K562 (cell line): ENCODE measurements around the gene MAMDC4. TPM values are rescaled to one million over a fixed set of nuclear protein-coding genes. Genes with fewer than 3 reads are reported as not detected.

Experiments used
- ATAC-seq: fragments of 200-7000 bp; cut with Tn5 transposase; 3 replicates; pipeline ENCODE4 v1.9.1; 2020; ENCODE audit warnings: moderate library complexity
- BruUV-seq: library from RNA; stranded (reverse); fragments of 400-500 nt; replicated peaks from 2 replicates; lab custom pipeline; 2021; lab: Mats Ljungman, UMichigan
- CTCF ChIA-PET: fragments of 300-600 bp; formaldehyde crosslinking; extraction: SDS; loops from one replicate; lab custom pipeline; 2021; ENCODE audit warnings: low intra/inter-chr PET ratio; lab: Yijun Ruan, JAX
- POLR2A ChIA-PET: fragments of 300-600, 350-650 bp; sonication (Branson Sonifier 250); formaldehyde crosslinking; extraction: SDS; loops from one replicate; lab custom pipeline; 2021; ENCODE audit warnings: antibody characterized with exemption, inconsistent platforms; lab: Yijun Ruan, JAX
- DNase-seq, 4 experiments: peaks; one replicate each; pipeline versions ENCODE4 v3.0.0 to v3.0.0-alpha.2; 2011 to 2018; ENCODE audit warnings: low spot score in 3 of 4, mixed read lengths in 3 of 4; ENCODE audit errors: extremely low read depth in 1 of 4
- FAIRE-seq: peaks from 2 replicates; lab custom pipeline; 2011; peaks lifted over from hg19 to GRCh38; lab: Jason Lieb, UNC
- H2AFZ ChIP-seq: 2 replicates; pipeline ENCODE4 v1.6.0; 2011; ENCODE audit warnings: low read depth, low read length, control low read depth, inconsistent platforms
- H3K27ac ChIP-seq: fragments of 200-600 bp; 3 replicates; pipeline ENCODE4 v1.8.0; 2011; ENCODE audit warnings: low read depth, mild to moderate bottlenecking, control low read depth, inconsistent platforms, low read length, moderate library complexity, mixed read lengths; ENCODE audit errors: extremely low read depth
- H3K27me3 ChIP-seq, 2 experiments: fragments of 300-600 bp in 1 of 2; 2 replicates in 1 of 2; 3 replicates in 1 of 2; pipeline versions ENCODE4 v1.6.0 to v1.8.0; 2011; ENCODE audit warnings: inconsistent platforms in 2 of 2, low read length in 2 of 2, mild to moderate bottlenecking in 1 of 2, mixed read lengths in 1 of 2, moderate library complexity in 1 of 2; ENCODE audit not compliant: control insufficient read depth in 2 of 2, insufficient read depth in 2 of 2
- H3K36me3 ChIP-seq: fragments of 300-600 bp; 3 replicates; pipeline ENCODE4 v1.8.0; 2011; ENCODE audit warnings: mild to moderate bottlenecking, low read length, inconsistent platforms; ENCODE audit not compliant: control insufficient read depth, insufficient read depth
- H3K4me1 ChIP-seq, 2 experiments: fragments of 200-600 bp in 1 of 2; replicated peaks in 1 of 2; 2 replicates in 1 of 2; 3 replicates in 1 of 2; pipeline versions ENCODE4 v1.5.1 to v1.8.0; 2011; ENCODE audit warnings: inconsistent platforms in 2 of 2, low read length in 2 of 2, mild to moderate bottlenecking in 1 of 2, mixed read lengths in 1 of 2, moderate library complexity in 1 of 2; ENCODE audit not compliant: control insufficient read depth in 2 of 2, insufficient read depth in 2 of 2
- H3K4me2 ChIP-seq: 2 replicates; pipeline ENCODE4 v1.6.1; 2011; ENCODE audit warnings: low read length, control low read depth, inconsistent platforms, mixed read lengths; ENCODE audit not compliant: insufficient read depth
- H3K4me3 ChIP-seq: fragments of 200-600 bp; sonication (generic), shearing (Covaris generic); 2 replicates; pipeline ENCODE4 v1.5.1; 2016; ENCODE audit warnings: control low read depth, inconsistent platforms
- H3K79me2 ChIP-seq: fragments of 200-600 bp; 3 replicates; pipeline ENCODE4 v1.8.0; 2011; ENCODE audit warnings: low read length, inconsistent platforms; ENCODE audit not compliant: control insufficient read depth, insufficient read depth
- H3K9ac ChIP-seq, 2 experiments: 2 replicates each; pipeline versions ENCODE4 v1.6.0 to v1.6.1; 2011; ENCODE audit warnings: low read depth in 2 of 2, low read length in 2 of 2, control low read depth in 1 of 2, inconsistent platforms in 1 of 2, mild to moderate bottlenecking in 1 of 2, mixed read lengths in 1 of 2; ENCODE audit not compliant: insufficient read depth in 1 of 2
- H3K9me1 ChIP-seq: one replicate; pipeline ENCODE4 v1.6.0; 2011; ENCODE audit warnings: inconsistent platforms, mild to moderate bottlenecking, low read length, moderate library complexity; ENCODE audit not compliant: control insufficient read depth, insufficient read depth
- H3K9me3 ChIP-seq: replicated peaks from 2 replicates; pipeline ENCODE4 v1.5.1; 2011; ENCODE audit warnings: low read depth, low read length, inconsistent platforms; ENCODE audit not compliant: control insufficient read depth, insufficient read depth
- H4K20me1 ChIP-seq: replicated peaks from 2 replicates; pipeline ENCODE4 v1.6.1; 2011; ENCODE audit warnings: low read length, inconsistent platforms, mixed read lengths; ENCODE audit not compliant: control insufficient read depth, insufficient read depth
- ARNT ChIP-seq, 2 experiments: fragments of 450-650 bp; IDR thresholded peaks; 2 replicates each; pipeline ENCODE4 v1.6.1; 2016; ENCODE audit warnings: mild to moderate bottlenecking in 1 of 2
- ATF1 ChIP-seq, 2 experiments: fragments of 450-650 bp in 1 of 2; IDR thresholded peaks; 2 replicates each; pipeline ENCODE4 v1.6.1; 2016; ENCODE audit warnings: missing compliant biosample characterization in 1 of 2, missing genetic modification characterization in 1 of 2
- BCOR ChIP-seq: fragments of 450-650 bp; IDR thresholded peaks from 2 replicates; pipeline ENCODE4 v1.6.1; 2016
- EHMT2 ChIP-seq: fragments of 450-650 bp; IDR thresholded peaks from 2 replicates; pipeline ENCODE4 v1.6.1; 2018; ENCODE audit warnings: antibody characterized with exemption
- EWSR1 ChIP-seq: fragments of 450-650 bp; IDR thresholded peaks from 2 replicates; pipeline ENCODE4 v1.6.1; 2018; ENCODE audit warnings: borderline replicate concordance, mild to moderate bottlenecking, low read depth, moderate library complexity; ENCODE audit not compliant: partially characterized antibody
- POLR2G ChIP-seq: fragments of 200-400 bp; formaldehyde crosslinking; IDR thresholded peaks from 2 replicates; pipeline ENCODE4 v1.6.1; 2017; ENCODE audit warnings: low read depth, mild to moderate bottlenecking, antibody characterized with exemption, low read length, moderate library complexity
- RFX5 ChIP-seq: IDR thresholded peaks from 2 replicates; pipeline ENCODE4 v1.6.1; 2011; ENCODE audit warnings: low read depth, mild to moderate bottlenecking, improper control_type of control experiment, low read length
- SMARCB1 ChIP-seq: IDR thresholded peaks from 2 replicates; pipeline ENCODE4 v1.6.1; 2011; ENCODE audit warnings: improper control_type of control experiment, low read depth; ENCODE audit not compliant: insufficient read length
- TRIM24 ChIP-seq, 2 experiments: fragments of 450-650 bp; IDR thresholded peaks; 2 replicates each; pipeline ENCODE4 v1.6.1; 2016
- ZBTB43 ChIP-seq: sonication (generic); formaldehyde crosslinking; IDR thresholded peaks from 2 replicates; pipeline ENCODE4 v1.8.0; 2023; ENCODE audit warnings: mild to moderate bottlenecking, missing genetic modification reagents
- ZNF586 ChIP-seq: fragments of 450-650 bp; formaldehyde crosslinking; conservative IDR thresholded peaks from 2 replicates; pipeline ENCODE4 v1.4.0; 2020; ENCODE audit warnings: mild to moderate bottlenecking, moderate library complexity
- WGBS: fragments of 100-300 bp; shearing (Covaris generic); methylation state at CpG from one replicate; pipeline ENCODE4 v1.1.6; 2016; ENCODE audit warnings: low coverage, mixed read lengths; ENCODE audit not compliant: insufficient coverage; ENCODE audit errors: missing lambda C conversion rate; 5-methylcytosine and 5-hydroxymethylcytosine counted together
- in situ Hi-C: fragments of 300-500 bp; cut with MboI; formaldehyde crosslinking; loops from 4 replicates; pipeline ENCODE4 v1.15.0; 2018; ENCODE audit warnings: inconsistent platforms, mixed read lengths
- intact Hi-C: fragments of 100-400 bp; cut with micrococcal nuclease; formaldehyde crosslinking; loops from 2 replicates; pipeline ENCODE4 v1.14.2; 2022
- polyA plus RNA-seq, 8 experiments: library from polyadenylated mRNA; depleted of rRNA in 4 of 8; stranded (reverse) in 5 of 8; unstranded in 3 of 8; fragments of >200 nt; fragmentation: Nextera tagmentation in 2 of 8; fragmentation: Illumina TruSeq in 1 of 8; extraction: Ambion mirVana in 2 of 8; extraction: Trizol in 1 of 8; gene quantifications; 2 replicates each; pipeline versions ENCODE4 v1.2.1 to v1.2.3, GENCODE V29; 2011 to 2014; ENCODE audit warnings: inconsistent platforms in 1 of 8, missing spikeins in 1 of 8
- total RNA-seq, 7 experiments: library from RNA; depleted of rRNA in 6 of 7; stranded (reverse); fragments of >200 nt in 6 of 7; fragmentation: Illumina TruSeq in 2 of 7; extraction: Trizol in 2 of 7; gene quantifications; 2 replicates each; pipeline versions ENCODE4 v1.2.1 to v1.2.3, GENCODE V29; 2011 to 2021; ENCODE audit warnings: low replicate concordance in 1 of 7
- TF ChIP-seq, protein P1 (sequence below): sonication (generic); formaldehyde crosslinking; IDR thresholded peaks from 2 replicates; pipeline ENCODE4 v1.8.1; 2023; ENCODE audit warnings: mild to moderate bottlenecking, missing genetic modification reagents

The MAMDC4 gene
- total and polyA plus RNA-seq, 9 of the 15 experiments (the other 6 are each of a cell fraction or from before 2014, with no cell fraction given), result 0.03 to 10.8 (median 1.5) TPM

DNA sequence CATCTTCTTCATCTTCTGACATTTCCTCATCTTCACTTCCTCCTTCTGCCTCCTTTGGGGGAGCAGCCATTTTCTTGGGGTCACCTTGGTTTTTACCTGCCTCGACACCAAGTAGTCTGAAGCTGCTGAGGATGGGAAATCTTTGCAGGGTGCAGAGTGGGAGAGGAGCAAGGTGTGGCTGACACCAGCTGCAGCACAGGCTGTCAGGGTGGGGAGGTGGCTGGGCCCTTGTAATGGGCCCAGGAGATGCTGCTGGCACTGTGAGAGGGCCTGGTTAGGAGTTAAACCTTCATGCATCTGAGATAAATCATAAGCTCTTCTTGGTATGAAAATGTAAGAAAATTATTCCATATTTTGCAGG, 36.7 kb upstream of the MAMDC4 start:
- FAIRE-seq (no peak), DNase-seq (no peak), ATAC-seq (no peak)
- Histone ChIP-seq H3K9me3 (no peaks in the 10 kb centered on the region), H3K4me1 (peaks cover 0 to 9% of the 10 kb centered on the region in 2 experiments; a peak in 2 of 5 replicates), H3K4me2 (no peak overlapping the region), H4K20me1 (no peaks in the 10 kb centered on the region; the same call in 1 of the 2 replicates), H3K9ac (no peak overlapping the region), H3K27ac (no peak overlapping the region), H3K79me2 (peaks cover 92% of the 10 kb centered on the region), H3K27me3 (no peaks in the 10 kb centered on the region), H3K36me3 (peaks cover 80% of the 10 kb centered on the region), H3K4me3 (no peak overlapping the region), H2AFZ (no peak overlapping the region), H3K9me1 (no peaks in the 10 kb centered on the region)
- WGBS, result 0% methylated on average over 1 of the region's 1 CpG
- intact Hi-C loops (no loop called here), in situ Hi-C loops (no loop called here)
- ChIA-PET POLR2A (interaction anchor here (0.7 to 1.3 kb wide), 5 partner anchors 8 to 88 kb away, joined by 3 to 5 read pairs (median 3); partner anchors contain the start of gene RABL6), CTCF (no interaction called here)
- BruUV-seq, result no TSS peak
- TF ChIP-seq EWSR1 (no peak), TRIM24 (IDR thresholded peaks at IDR 0.05) (no peak), ZNF586 (CRISPR knock-in tag) (no peak)

- Histone ChIP-seq H3K4me2 (no peak overlapping the region), H3K79me2 (peaks cover 58% of the 10 kb centered on the region), H4K20me1 (no peaks in the 10 kb centered on the region; the same call in 1 of the 2 replicates), H3K9me3 (no peaks in the 10 kb centered on the region), H3K9me1 (no peaks in the 10 kb centered on the region), H2AFZ (no peak overlapping the region), H3K27ac (no peak overlapping the region), H3K27me3 (no peaks in the 10 kb centered on the region), H3K9ac (no peak overlapping the region), H3K36me3 (peaks cover 69% of the 10 kb centered on the region; the same call in 2 of the 3 replicates), H3K4me1 (peaks cover 0 to 25% of the 10 kb centered on the region in 2 experiments; a peak in 2 of 5 replicates), H3K4me3 (no peak overlapping the region)
- BruUV-seq, result no TSS peak
- CTCF ChIA-PET, result no interaction called here
- FAIRE-seq, result peak; percentile 6
- 97% methylated on average over 21 of the region's 83 CpGs for WGBS
- POLR2A ChIA-PET, result interaction anchor here (1.0 to 2.7 kb wide), 4 partner anchors 9 to 19 kb away, joined by 3 to 16 read pairs (median 4); no protein-coding TSS in a partner anchor
- in situ Hi-C loops (no loop called here), intact Hi-C loops (no loop called here)
- ATAC-seq, result no peak
- DNase-seq, result peak in 2 of 4 experiments; percentile 53 to 56
- no peak for TF ChIP-seq RFX5
- no peak for TF ChIP-seq SMARCB1
- peak; percentile 55 for TF ChIP-seq POLR2G
- no peak for TF ChIP-seq BCOR
- TF ChIP-seq, protein P1, sequence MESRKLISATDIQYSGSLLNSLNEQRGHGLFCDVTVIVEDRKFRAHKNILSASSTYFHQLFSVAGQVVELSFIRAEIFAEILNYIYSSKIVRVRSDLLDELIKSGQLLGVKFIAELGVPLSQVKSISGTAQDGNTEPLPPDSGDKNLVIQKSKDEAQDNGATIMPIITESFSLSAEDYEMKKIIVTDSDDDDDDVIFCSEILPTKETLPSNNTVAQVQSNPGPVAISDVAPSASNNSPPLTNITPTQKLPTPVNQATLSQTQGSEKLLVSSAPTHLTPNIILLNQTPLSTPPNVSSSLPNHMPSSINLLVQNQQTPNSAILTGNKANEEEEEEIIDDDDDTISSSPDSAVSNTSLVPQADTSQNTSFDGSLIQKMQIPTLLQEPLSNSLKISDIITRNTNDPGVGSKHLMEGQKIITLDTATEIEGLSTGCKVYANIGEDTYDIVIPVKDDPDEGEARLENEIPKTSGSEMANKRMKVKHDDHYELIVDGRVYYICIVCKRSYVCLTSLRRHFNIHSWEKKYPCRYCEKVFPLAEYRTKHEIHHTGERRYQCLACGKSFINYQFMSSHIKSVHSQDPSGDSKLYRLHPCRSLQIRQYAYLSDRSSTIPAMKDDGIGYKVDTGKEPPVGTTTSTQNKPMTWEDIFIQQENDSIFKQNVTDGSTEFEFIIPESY (CRISPR knock-in tag), result peak; percentile 87
- TF ChIP-seq ATF1 (CRISPR knock-in tag; IDR thresholded peaks at IDR 0.05), result no peak
- TF ChIP-seq ATF1 (tag; IDR thresholded peaks at IDR 0.05), result no peak
- TF ChIP-seq EHMT2, result no peak
- TF ChIP-seq ZBTB43, result no peak
- no peak for TF ChIP-seq ARNT (IDR thresholded peaks at IDR 0.05)
These were observed 30.9 kb upstream of the MAMDC4 start for GRCh38 chr9:136820971-136821825.
